HepG2 (cell line): ENCODE results near the gene IFT52. TPM values are rescaled to one million over a fixed set of nuclear protein-coding genes. Genes with fewer than 3 reads are reported as not detected.

Experiments
- EP300 ChIP-seq, 3 experiments: sonication (generic) in 1 of 3; formaldehyde crosslinking in 1 of 3; IDR thresholded peaks; 2 replicates each; pipeline versions ENCODE4 v1.5.1 to v1.6.1; 2011 to 2020; ENCODE audit warnings: low read depth in 2 of 3, low read length in 2 of 3, borderline replicate concordance in 1 of 3, improper control_type of control experiment in 1 of 3, mild to moderate bottlenecking in 1 of 3, missing genetic modification reagents in 1 of 3, moderate library complexity in 1 of 3
- ERF ChIP-seq: IDR thresholded peaks from 2 replicates; pipeline ENCODE4 v1.6.1; 2018; ENCODE audit warnings: missing biosample characterization, missing genetic modification reagents
- KLF12 ChIP-seq: sonication (generic); formaldehyde crosslinking; IDR thresholded peaks from 2 replicates; pipeline ENCODE4 v1.4.0; 2020; ENCODE audit warnings: missing genetic modification reagents, borderline replicate concordance
- KMT2A ChIP-seq: sonication (generic); formaldehyde crosslinking; IDR thresholded peaks from 2 replicates; pipeline ENCODE4 v1.4.0; 2020; ENCODE audit warnings: missing genetic modification reagents
- NRL ChIP-seq: sonication (generic); formaldehyde crosslinking; IDR thresholded peaks from 2 replicates; pipeline ENCODE4 v1.5.0; 2020; ENCODE audit warnings: missing genetic modification reagents, mild to moderate bottlenecking, moderate library complexity, borderline replicate concordance
- PITX1 ChIP-seq: sonication (generic); formaldehyde crosslinking; IDR thresholded peaks from 2 replicates; pipeline ENCODE4 v1.5.1; 2020; ENCODE audit warnings: mild to moderate bottlenecking, missing genetic modification reagents
- SAP130 ChIP-seq: IDR thresholded peaks from 2 replicates; pipeline ENCODE4 v1.6.1; 2016; ENCODE audit warnings: low read depth
- ZBTB38 ChIP-seq: sonication (generic); formaldehyde crosslinking; IDR thresholded peaks from 2 replicates; pipeline ENCODE4 v1.5.1; 2020; ENCODE audit warnings: mild to moderate bottlenecking, missing genetic modification reagents
- ZFP41 ChIP-seq: sonication (generic); formaldehyde crosslinking; IDR thresholded peaks from 2 replicates; pipeline ENCODE4 v1.4.0; 2020; ENCODE audit warnings: mild to moderate bottlenecking, missing genetic modification reagents, borderline replicate concordance
- ZMAT3 ChIP-seq: sonication (generic); formaldehyde crosslinking; conservative IDR thresholded peaks from 2 replicates; pipeline ENCODE4 v1.7.0; 2021; ENCODE audit warnings: missing genetic modification reagents
- ZNF143 ChIP-seq: sonication (generic); formaldehyde crosslinking; IDR thresholded peaks from 2 replicates; pipeline ENCODE4 v1.4.0; 2020; ENCODE audit warnings: missing genetic modification reagents
- ZNF263 ChIP-seq: sonication (generic); formaldehyde crosslinking; IDR thresholded peaks from 2 replicates; pipeline ENCODE4 v1.4.0; 2020; ENCODE audit warnings: missing genetic modification reagents
- polyA plus RNA-seq, 8 experiments: library from polyadenylated mRNA; depleted of rRNA in 3 of 8; stranded (reverse) in 7 of 8; unstranded in 1 of 8; fragments of >200 nt; fragmentation: Illumina TruSeq in 4 of 8; extraction: Trizol in 4 of 8; gene quantifications; 2 replicates each; pipeline versions ENCODE4 v1.2.1 to v1.2.3, GENCODE V29; 2011 to 2016; ENCODE audit warnings: low read depth in 4 of 8, missing spikeins in 1 of 8, mixed read lengths in 1 of 8; ENCODE audit not compliant: insufficient read depth in 1 of 8
- total RNA-seq, 5 experiments: library from RNA; depleted of rRNA; stranded (reverse); fragments of >200 nt; fragmentation: Illumina TruSeq; extraction: Trizol; gene quantifications; 2 replicates each; pipeline ENCODE4 v1.2.3, GENCODE V29; 2016; ENCODE audit warnings: low read depth in 1 of 5
- TF ChIP-seq, protein P1 (sequence below): sonication (generic); formaldehyde crosslinking; IDR thresholded peaks from 2 replicates; pipeline ENCODE4 v1.5.0; 2020; ENCODE audit warnings: mild to moderate bottlenecking, missing genetic modification reagents
- TF ChIP-seq, protein P2 (sequence below): sonication (generic); formaldehyde crosslinking; IDR thresholded peaks from 2 replicates; pipeline ENCODE4 v1.4.0; 2020; ENCODE audit warnings: mild to moderate bottlenecking, missing genetic modification reagents
- TF ChIP-seq, protein P3 (sequence below): sonication (generic); formaldehyde crosslinking; IDR thresholded peaks from 2 replicates; pipeline ENCODE4 v1.4.0; 2020; ENCODE audit warnings: mild to moderate bottlenecking, missing genetic modification reagents
- TF ChIP-seq, protein P4 (sequence below): sonication (generic); formaldehyde crosslinking; IDR thresholded peaks from one replicate; pipeline ENCODE4 v1.5.1; 2020; ENCODE audit warnings: mild to moderate bottlenecking, missing genetic modification reagents; ENCODE audit errors: not compliant biosample characterization

IFT52 gene
- total and polyA plus RNA-seq, 2 of the 13 experiments (the other 11 are each of a cell fraction or from before 2014, with no cell fraction given): 48.0 to 64.0 TPM

DNA sequence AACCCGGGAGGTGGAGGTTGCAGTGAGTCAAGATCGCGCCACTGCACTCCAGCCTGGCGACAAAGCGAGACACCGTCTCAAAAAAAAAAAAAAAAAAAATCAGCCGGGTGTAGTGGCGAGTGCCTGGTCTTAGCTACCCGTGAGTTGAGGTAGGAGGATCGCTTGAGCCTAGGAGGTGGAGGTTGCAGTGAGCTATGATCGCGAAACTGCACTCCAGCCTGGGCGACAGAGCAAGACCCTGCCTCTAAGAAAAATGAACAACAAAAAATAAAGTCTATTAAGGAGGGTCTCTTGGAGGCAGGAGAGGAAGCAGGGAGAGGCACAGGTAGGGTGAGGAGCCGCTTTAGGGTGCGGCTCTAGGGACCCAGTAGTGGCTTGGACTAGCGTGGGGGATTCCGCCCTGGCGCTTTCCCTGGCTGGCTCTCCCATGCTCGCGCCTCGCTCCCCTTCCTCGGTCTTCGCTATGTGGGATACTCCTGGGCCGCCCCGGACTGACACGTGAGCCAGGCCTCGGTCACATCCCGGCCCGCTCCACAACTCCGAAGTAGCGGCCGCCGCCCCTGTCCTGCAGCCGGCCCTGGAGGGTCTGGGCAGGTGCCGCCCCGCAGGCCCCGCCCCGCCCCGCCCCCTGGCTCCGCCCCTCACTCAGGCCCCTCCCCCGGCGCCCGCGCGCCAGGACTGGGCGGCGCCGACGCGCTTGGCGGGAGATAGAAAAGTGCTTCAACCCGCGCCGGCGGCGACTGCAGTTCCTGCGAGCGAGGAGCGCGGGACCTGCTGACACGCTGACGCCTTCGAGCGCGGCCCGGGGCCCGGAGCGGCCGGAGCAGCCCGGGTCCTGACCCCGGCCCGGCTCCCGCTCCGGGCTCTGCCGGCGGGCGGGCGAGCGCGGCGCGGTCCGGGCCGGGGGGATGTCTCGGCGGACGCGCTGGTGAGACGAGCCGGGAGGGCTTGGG is 75.9 kb downstream of the IFT52 start, which contains the start of gene MYBL2 (continued):
- peak; percentile 61 for TF ChIP-seq KMT2A
- TF ChIP-seq KLF12 (CRISPR knock-in tag): peak; percentile 82
- peak; percentile 98 for TF ChIP-seq SAP130 (CRISPR knock-in tag)
- TF ChIP-seq ZNF263 (CRISPR knock-in tag): peak; percentile 62; the same call in 1 of the 2 replicates
- TF ChIP-seq, protein P1, sequence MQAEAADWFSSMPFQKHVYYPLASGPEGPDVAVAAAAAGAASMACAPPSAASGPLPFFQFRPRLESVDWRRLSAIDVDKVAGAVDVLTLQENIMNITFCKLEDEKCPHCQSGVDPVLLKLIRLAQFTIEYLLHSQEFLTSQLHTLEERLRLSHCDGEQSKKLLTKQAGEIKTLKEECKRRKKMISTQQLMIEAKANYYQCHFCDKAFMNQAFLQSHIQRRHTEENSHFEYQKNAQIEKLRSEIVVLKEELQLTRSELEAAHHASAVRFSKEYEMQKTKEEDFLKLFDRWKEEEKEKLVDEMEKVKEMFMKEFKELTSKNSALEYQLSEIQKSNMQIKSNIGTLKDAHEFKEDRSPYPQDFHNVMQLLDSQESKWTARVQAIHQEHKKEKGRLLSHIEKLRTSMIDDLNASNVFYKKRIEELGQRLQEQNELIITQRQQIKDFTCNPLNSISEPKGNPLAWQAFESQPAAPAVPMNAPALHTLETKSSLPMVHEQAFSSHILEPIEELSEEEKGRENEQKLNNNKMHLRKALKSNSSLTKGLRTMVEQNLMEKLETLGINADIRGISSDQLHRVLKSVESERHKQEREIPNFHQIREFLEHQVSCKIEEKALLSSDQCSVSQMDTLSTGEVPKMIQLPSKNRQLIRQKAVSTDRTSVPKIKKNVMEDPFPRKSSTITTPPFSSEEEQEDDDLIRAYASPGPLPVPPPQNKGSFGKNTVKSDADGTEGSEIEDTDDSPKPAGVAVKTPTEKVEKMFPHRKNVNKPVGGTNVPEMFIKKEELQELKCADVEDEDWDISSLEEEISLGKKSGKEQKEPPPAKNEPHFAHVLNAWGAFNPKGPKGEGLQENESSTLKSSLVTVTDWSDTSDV (CRISPR knock-in tag): 0 out of 2 replicates have a peak, but pooled peaks have one; percentile 11
- TF ChIP-seq, protein P2, sequence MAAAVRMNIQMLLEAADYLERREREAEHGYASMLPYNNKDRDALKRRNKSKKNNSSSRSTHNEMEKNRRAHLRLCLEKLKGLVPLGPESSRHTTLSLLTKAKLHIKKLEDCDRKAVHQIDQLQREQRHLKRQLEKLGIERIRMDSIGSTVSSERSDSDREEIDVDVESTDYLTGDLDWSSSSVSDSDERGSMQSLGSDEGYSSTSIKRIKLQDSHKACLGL: peak; percentile 81
- TF ChIP-seq ZBTB38 (CRISPR knock-in tag): peak; percentile 92
- TF ChIP-seq, protein P3, sequence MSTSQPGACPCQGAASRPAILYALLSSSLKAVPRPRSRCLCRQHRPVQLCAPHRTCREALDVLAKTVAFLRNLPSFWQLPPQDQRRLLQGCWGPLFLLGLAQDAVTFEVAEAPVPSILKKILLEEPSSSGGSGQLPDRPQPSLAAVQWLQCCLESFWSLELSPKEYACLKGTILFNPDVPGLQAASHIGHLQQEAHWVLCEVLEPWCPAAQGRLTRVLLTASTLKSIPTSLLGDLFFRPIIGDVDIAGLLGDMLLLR (CRISPR knock-in tag): peak; percentile 40; the same call in 1 of the 2 replicates
- TF ChIP-seq ZFP41 (CRISPR knock-in tag): no peak
- no peak for TF ChIP-seq EP300 (IDR thresholded peaks at IDR 0.05; ENCODE audit: low read depth in 2 of 2, low read length in 2 of 2)
- TF ChIP-seq EP300 (CRISPR knock-in tag; IDR thresholded peaks at IDR 0.05; ENCODE audit: borderline replicate concordance): no peak
- peak; percentile 90 for TF ChIP-seq ERF (CRISPR knock-in tag)
- no peak for TF ChIP-seq PITX1 (CRISPR knock-in tag)
- peak; percentile 38; the same call in 1 of the 2 replicates for TF ChIP-seq ZNF143
- TF ChIP-seq NRL: peak; percentile 90
- peak; percentile 64; the same call in 1 of the 2 replicates for TF ChIP-seq ZMAT3 (CRISPR knock-in tag)
- TF ChIP-seq, protein P4, sequence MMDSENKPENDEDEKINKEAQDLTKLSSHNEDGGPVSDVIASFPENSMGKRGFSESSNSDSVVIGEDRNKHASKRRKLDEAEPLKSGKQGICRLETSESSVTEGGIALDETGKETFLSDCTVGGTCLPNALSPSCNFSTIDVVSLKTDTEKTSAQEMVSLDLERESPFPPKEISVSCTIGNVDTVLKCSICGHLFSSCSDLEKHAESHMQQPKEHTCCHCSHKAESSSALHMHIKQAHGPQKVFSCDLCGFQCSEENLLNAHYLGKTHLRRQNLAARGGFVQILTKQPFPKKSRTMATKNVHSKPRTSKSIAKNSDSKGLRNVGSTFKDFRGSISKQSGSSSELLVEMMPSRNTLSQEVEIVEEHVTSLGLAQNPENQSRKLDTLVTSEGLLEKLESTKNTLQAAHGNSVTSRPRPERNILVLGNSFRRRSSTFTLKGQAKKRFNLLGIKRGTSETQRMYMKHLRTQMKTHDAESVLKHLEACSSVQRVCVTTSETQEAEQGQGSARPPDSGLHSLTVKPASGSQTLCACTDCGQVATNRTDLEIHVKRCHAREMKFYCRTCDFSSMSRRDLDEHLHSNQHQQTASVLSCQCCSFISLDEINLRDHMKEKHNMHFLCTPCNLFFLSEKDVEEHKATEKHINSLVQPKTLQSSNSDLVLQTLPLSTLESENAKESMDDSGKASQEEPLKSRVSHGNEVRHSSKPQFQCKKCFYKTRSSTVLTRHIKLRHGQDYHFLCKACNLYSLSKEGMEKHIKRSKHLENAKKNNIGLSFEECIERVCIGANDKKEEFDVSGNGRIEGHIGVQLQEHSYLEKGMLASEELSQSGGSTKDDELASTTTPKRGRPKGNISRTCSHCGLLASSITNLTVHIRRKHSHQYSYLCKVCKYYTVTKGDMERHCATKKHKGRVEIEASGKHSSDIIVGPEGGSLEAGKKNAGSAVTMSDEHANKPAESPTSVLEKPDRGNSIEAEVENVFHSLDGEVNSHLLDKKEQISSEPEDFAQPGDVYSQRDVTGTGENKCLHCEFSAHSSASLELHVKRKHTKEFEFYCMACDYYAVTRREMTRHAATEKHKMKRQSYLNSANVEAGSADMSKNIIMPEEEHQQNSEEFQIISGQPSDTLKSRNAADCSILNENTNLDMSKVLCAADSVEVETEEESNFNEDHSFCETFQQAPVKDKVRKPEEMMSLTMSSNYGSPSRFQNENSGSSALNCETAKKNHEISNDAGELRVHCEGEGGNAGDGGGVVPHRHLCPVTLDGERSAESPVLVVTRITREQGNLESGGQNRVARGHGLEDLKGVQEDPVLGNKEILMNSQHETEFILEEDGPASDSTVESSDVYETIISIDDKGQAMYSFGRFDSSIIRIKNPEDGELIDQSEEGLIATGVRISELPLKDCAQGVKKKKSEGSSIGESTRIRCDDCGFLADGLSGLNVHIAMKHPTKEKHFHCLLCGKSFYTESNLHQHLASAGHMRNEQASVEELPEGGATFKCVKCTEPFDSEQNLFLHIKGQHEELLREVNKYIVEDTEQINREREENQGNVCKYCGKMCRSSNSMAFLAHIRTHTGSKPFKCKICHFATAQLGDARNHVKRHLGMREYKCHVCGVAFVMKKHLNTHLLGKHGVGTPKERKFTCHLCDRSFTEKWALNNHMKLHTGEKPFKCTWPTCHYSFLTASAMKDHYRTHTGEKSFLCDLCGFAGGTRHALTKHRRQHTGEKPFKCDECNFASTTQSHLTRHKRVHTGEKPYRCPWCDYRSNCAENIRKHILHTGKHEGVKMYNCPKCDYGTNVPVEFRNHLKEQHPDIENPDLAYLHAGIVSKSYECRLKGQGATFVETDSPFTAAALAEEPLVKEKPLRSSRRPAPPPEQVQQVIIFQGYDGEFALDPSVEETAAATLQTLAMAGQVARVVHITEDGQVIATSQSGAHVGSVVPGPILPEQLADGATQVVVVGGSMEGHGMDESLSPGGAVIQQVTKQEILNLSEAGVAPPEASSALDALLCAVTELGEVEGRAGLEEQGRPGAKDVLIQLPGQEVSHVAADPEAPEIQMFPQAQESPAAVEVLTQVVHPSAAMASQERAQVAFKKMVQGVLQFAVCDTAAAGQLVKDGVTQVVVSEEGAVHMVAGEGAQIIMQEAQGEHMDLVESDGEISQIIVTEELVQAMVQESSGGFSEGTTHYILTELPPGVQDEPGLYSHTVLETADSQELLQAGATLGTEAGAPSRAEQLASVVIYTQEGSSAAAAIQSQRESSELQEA (CRISPR knock-in tag): peak; percentile 54
